ENCODE results near the gene MSRB1. TPM values are rescaled to one million over a fixed set of nuclear protein-coding genes. Genes with fewer than 3 reads are reported as not detected.
A peak's percentile ranks its signal among the peaks of the same experiment; 100 is the strongest.

Gene MSRB1
- total and polyA plus RNA-seq, 2 of the 8 experiments (the other 6 are each of a cell fraction or from before 2014, with no cell fraction given), result 28.2 to 51.4 TPM

GRCh38 chr16:1923299-1924034 lies 19.5 kb downstream of the MSRB1 start (continued):
- no peak for TF ChIP-seq USF2 (IDR thresholded peaks at IDR 0.05; ENCODE audit: low read length)
- TF ChIP-seq TEAD4 (IDR thresholded peaks at IDR 0.05; ENCODE audit: low read depth, low read length), result no peak
- TF ChIP-seq BRCA1 (IDR thresholded peaks at IDR 0.05; ENCODE audit: low read depth, low read length), result no peak
- TF ChIP-seq RAD21 (IDR thresholded peaks at IDR 0.05 in 1 of 2, conservative IDR thresholded peaks at IDR 0.05 in 1 of 2; ENCODE audit: low read depth in 2 of 2, low read length in 2 of 2), result peak; percentile 28 to 45; a peak in 2 of 4 replicates
- no peak for TF ChIP-seq POLR2AphosphoS5 (IDR thresholded peaks at IDR 0.05; ENCODE audit: low read depth, low read length)
- no peak for TF ChIP-seq POU5F1 (IDR thresholded peaks at IDR 0.05; ENCODE audit: low read depth, low read length)
- TF ChIP-seq ATF2 (IDR thresholded peaks at IDR 0.05; ENCODE audit: low read length), result no peak
- TF ChIP-seq RXRA (IDR thresholded peaks at IDR 0.05; ENCODE audit: insufficient read depth, low read depth, low read length), result no peak
- TF ChIP-seq TAF1 (IDR thresholded peaks at IDR 0.05; ENCODE audit: low read depth, low read length), result no peak
- no peak for TF ChIP-seq RBBP5 (IDR thresholded peaks at IDR 0.05; ENCODE audit: borderline replicate concordance, low read depth, low read length)
- TF ChIP-seq MAFK (IDR thresholded peaks at IDR 0.05; ENCODE audit: low read depth, low read length), result no peak
- 0 out of 4 replicates have a peak, but pooled peaks of 1 of the 2 experiments have one; percentile 44 for TF ChIP-seq SIN3A (conservative IDR thresholded peaks at IDR 0.05 in 1 of 2, IDR thresholded peaks at IDR 0.05 in 1 of 2; ENCODE audit: low read depth in 1 of 2, low read length in 2 of 2)
- TF ChIP-seq ZNF274 (IDR thresholded peaks at IDR 0.05; ENCODE audit: borderline replicate concordance, extremely low read depth, low read length), result no peak
- TF ChIP-seq SP4 (IDR thresholded peaks at IDR 0.05; ENCODE audit: low read length), result no peak
- no peak for TF ChIP-seq SUZ12 (IDR thresholded peaks at IDR 0.05; ENCODE audit: low read length)

Data from H1 (cell line).